ENCODE results near the gene MTHFD1L. TPM values are rescaled to one million over a fixed set of nuclear protein-coding genes. Genes with fewer than 3 reads are reported as not detected.

MTHFD1L gene
- total and polyA plus RNA-seq, 10 donors: 6.7 to 32.1 (median 13.1) TPM

- Histone ChIP-seq H3K36me3 (peaks cover 0 to 73% (median 7%) of the 10 kb centered on the region in 6 donors), H3K4me3 (no peak overlapping the region), H3K27me3 (replicated peaks in 1 of 7) (no peaks in the 10 kb centered on the region), H3K9me3 (no peaks in the 10 kb centered on the region), H3K27ac (no peak overlapping the region), H3K4me1 (peaks cover 0 to 23% (median 7%) of the 10 kb centered on the region in 6 donors)
- TF ChIP-seq POLR2A (IDR thresholded peaks at IDR 0.05) (no peak), POLR2AphosphoS5 (IDR thresholded peaks at IDR 0.05) (no peak), CTCF (IDR thresholded peaks at IDR 0.05 in 8 of 11, conservative IDR thresholded peaks at IDR 0.05 in 3 of 11) (no peak)
- intact Hi-C loops (cut with DNase I; ENCODE audit: low total_unique reads): no loop called here
- WGBS, 5 donors: 88 to 96% (median 94%) methylated on average over 7 of the region's 7 CpGs
- no peak for DNase-seq
These were observed 20.7 kb downstream of the MTHFD1L start for GRCh38 chr6:150886155-150886554.

GRCh38 chr6:150887978-150888563 lies 22.6 kb downstream of the MTHFD1L start:
- 53 to 68% (median 55%) methylated on average over 3 of the region's 3 CpGs for WGBS, 5 donors
- no peak for DNase-seq
- no peak for TF ChIP-seq POLR2AphosphoS5 (IDR thresholded peaks at IDR 0.05)
- no peak for TF ChIP-seq CTCF (IDR thresholded peaks at IDR 0.05 in 8 of 11, conservative IDR thresholded peaks at IDR 0.05 in 3 of 11)
- TF ChIP-seq POLR2A (IDR thresholded peaks at IDR 0.05): no peak
- peaks cover 0 to 71% (median 7%) of the 10 kb centered on the region in 6 donors for H3K36me3 ChIP-seq
- H3K4me1 ChIP-seq: peaks cover 0 to 20% (median 5%) of the 10 kb centered on the region in 6 donors
- H3K27ac ChIP-seq: peak overlapping the region in 5 of 8 donors; percentile 6 to 45 (median 29)
- H3K4me3 ChIP-seq: no peak overlapping the region
- intact Hi-C loops (cut with DNase I; ENCODE audit: low total_unique reads): no loop called here
- no peaks in the 10 kb centered on the region for H3K9me3 ChIP-seq
- no peaks in the 10 kb centered on the region for H3K27me3 ChIP-seq (replicated peaks in 1 of 7)

GRCh38 chr6:150890346-150890745 lies 24.8 kb downstream of the MTHFD1L start:
- WGBS, 5 donors: 87 to 97% (median 93%) methylated on average over 13 of the region's 13 CpGs
- intact Hi-C loops (cut with DNase I; ENCODE audit: low total_unique reads): loop anchor here (10.0 kb wide), 1 partner anchor 114 kb away; no protein-coding TSS in a partner anchor
- no peaks in the 10 kb centered on the region for H3K27me3 ChIP-seq (replicated peaks in 1 of 7)
- peaks cover 0 to 27% (median 10%) of the 10 kb centered on the region in 6 donors for H3K4me1 ChIP-seq
- no peak overlapping the region for H3K4me3 ChIP-seq
- H3K36me3 ChIP-seq: peaks cover 0 to 58% (median 7%) of the 10 kb centered on the region in 6 donors
- H3K9me3 ChIP-seq: no peaks in the 10 kb centered on the region
- TF ChIP-seq CTCF (IDR thresholded peaks at IDR 0.05 in 8 of 11, conservative IDR thresholded peaks at IDR 0.05 in 3 of 11): no peak
- no peak for TF ChIP-seq POLR2A (IDR thresholded peaks at IDR 0.05)
- no peak for TF ChIP-seq POLR2AphosphoS5 (IDR thresholded peaks at IDR 0.05)
- no peak overlapping the region for H3K27ac ChIP-seq
- DNase-seq: no peak

- Histone ChIP-seq H3K4me3 (no peak overlapping the region), H3K4me1 (peaks cover 0 to 35% (median 11%) of the 10 kb centered on the region in 6 donors), H3K9me3 (no peaks in the 10 kb centered on the region), H3K27me3 (replicated peaks in 1 of 7) (no peaks in the 10 kb centered on the region), H3K36me3 (peaks cover 0 to 42% (median 5%) of the 10 kb centered on the region in 6 donors), H3K27ac (no peak overlapping the region)
- no peak for TF ChIP-seq POLR2A (IDR thresholded peaks at IDR 0.05)
- TF ChIP-seq POLR2AphosphoS5 (IDR thresholded peaks at IDR 0.05): peak in 1 of 3 donors; percentile 8
- TF ChIP-seq CTCF (IDR thresholded peaks at IDR 0.05 in 8 of 11, conservative IDR thresholded peaks at IDR 0.05 in 3 of 11): peak; percentile 68 to 92 (median 82)
- no peak for DNase-seq
- intact Hi-C loops (cut with DNase I; ENCODE audit: low total_unique reads): loop anchor here (2.0 to 10.0 kb wide), 2 partner anchors 113 to 431 kb away; no protein-coding TSS in a partner anchor
- 30 to 40% (median 33%) methylated on average over 7 of the region's 7 CpGs for WGBS, 5 donors
These were observed 26.5 kb downstream of the MTHFD1L start for GRCh38 chr6:150891888-150892485.
